ENCODE measurements around the gene SERPINH1.

DNA sequence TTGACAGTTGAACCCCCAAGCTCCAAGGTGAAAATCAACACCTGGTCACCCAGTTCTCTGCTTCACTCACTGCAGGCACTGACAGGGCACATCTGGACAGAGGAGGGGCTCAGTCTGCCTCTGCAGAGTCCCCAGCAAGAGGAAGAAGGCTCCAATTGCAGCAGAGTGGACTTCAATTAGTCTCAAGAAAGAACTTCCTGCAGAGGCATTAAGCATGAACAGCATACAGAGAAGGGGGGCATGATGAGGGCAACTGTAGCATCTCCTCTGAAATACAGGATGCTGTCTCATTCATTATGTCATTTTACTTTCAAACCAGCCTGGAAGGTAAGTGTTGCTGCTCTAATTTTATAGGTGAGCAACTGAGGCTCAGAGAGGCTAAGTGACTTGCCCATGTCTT is 47.5 kb upstream of the SERPINH1 start:
- no peak for TF ChIP-seq POLR2AphosphoS5 (IDR thresholded peaks at IDR 0.05; ENCODE audit: low read depth, low read length)
- TF ChIP-seq POLR2A (IDR thresholded peaks at IDR 0.05; ENCODE audit: low read depth, low read length), result no peak
- TF ChIP-seq TAF1 (IDR thresholded peaks at IDR 0.05; ENCODE audit: borderline replicate concordance, low read depth, low read length), result no peak
